ENCODE data around the gene MPG. TPM values are rescaled to one million over a fixed set of nuclear protein-coding genes. Genes with fewer than 3 reads are reported as not detected.

MPG gene
- polyA plus RNA-seq, 1 donor from 2014 or later: 70.9 TPM

GRCh38 chr16:119295-119694, 41.3 kb downstream of the MPG start:
- TF ChIP-seq POLR2AphosphoS5 (IDR thresholded peaks at IDR 0.05) (no peak), TAF1 (IDR thresholded peaks at IDR 0.05; ENCODE audit: low read depth) (no peak), CTCF (IDR thresholded peaks at IDR 0.05; ENCODE audit: poor library complexity, severe bottlenecking) (no peak), REST (IDR thresholded peaks at IDR 0.05; ENCODE audit: borderline replicate concordance) (no peak), EZH2 (IDR thresholded peaks at IDR 0.05; ENCODE audit: borderline replicate concordance, insufficient read depth, low read length, poor library complexity, severe bottlenecking) (no peak), SMC3 (conservative IDR thresholded peaks at IDR 0.05; ENCODE audit: poor library complexity) (no peak), EP300 (conservative IDR thresholded peaks at IDR 0.05; ENCODE audit: poor library complexity, severe bottlenecking) (no peak), MXI1 (conservative IDR thresholded peaks at IDR 0.05; ENCODE audit: poor library complexity, severe bottlenecking) (no peak), RAD21 (conservative IDR thresholded peaks at IDR 0.05) (no peak)
- Histone ChIP-seq H3K4me2 (ENCODE audit: low read length) (no peak overlapping the region), H3K9me2 (ENCODE audit: insufficient read depth, low read length) (no peaks in the 10 kb centered on the region), H3K36me3 (ENCODE audit: insufficient read depth, low read length) (no peaks in the 10 kb centered on the region), H4K20me1 (ENCODE audit: insufficient read depth) (no peaks in the 10 kb centered on the region), H2AFZ (ENCODE audit: low read depth, low read length) (no peak overlapping the region), H3K27ac (ENCODE audit: low read length) (no peak overlapping the region), H3F3A (ENCODE audit: insufficient read depth, low read length, poor library complexity, severe bottlenecking) (no peaks in the 10 kb centered on the region), H3K4me3 (ENCODE audit: low read length) (no peak overlapping the region), H3K79me2 (replicated peaks; ENCODE audit: insufficient read depth, low read length) (no peaks in the 10 kb centered on the region), H3K9me3 (ENCODE audit: low read length) (no peaks in the 10 kb centered on the region), H3K27me3 (ENCODE audit: insufficient read depth, low read depth, low read length) (no peaks in the 10 kb centered on the region), H3K9ac (ENCODE audit: low read length) (no peak overlapping the region)

- H3K9ac ChIP-seq (ENCODE audit: low read length): no peak overlapping the region
- H3K79me2 ChIP-seq (replicated peaks; ENCODE audit: insufficient read depth, low read length): no peaks in the 10 kb centered on the region
- H2AFZ ChIP-seq (ENCODE audit: low read depth, low read length): no peak overlapping the region
- TF ChIP-seq POLR2AphosphoS5 (IDR thresholded peaks at IDR 0.05) (no peak), MXI1 (conservative IDR thresholded peaks at IDR 0.05; ENCODE audit: poor library complexity, severe bottlenecking) (no peak), SMC3 (conservative IDR thresholded peaks at IDR 0.05; ENCODE audit: poor library complexity) (no peak), REST (IDR thresholded peaks at IDR 0.05; ENCODE audit: borderline replicate concordance) (no peak), RAD21 (conservative IDR thresholded peaks at IDR 0.05) (no peak), TAF1 (IDR thresholded peaks at IDR 0.05; ENCODE audit: low read depth) (no peak), CTCF (IDR thresholded peaks at IDR 0.05; ENCODE audit: poor library complexity, severe bottlenecking) (no peak), EP300 (conservative IDR thresholded peaks at IDR 0.05; ENCODE audit: poor library complexity, severe bottlenecking) (no peak), EZH2 (IDR thresholded peaks at IDR 0.05; ENCODE audit: borderline replicate concordance, insufficient read depth, low read length, poor library complexity, severe bottlenecking) (no peak)
- no peaks in the 10 kb centered on the region for H3K9me3 ChIP-seq (ENCODE audit: low read length)
- no peak overlapping the region for H3K4me3 ChIP-seq (ENCODE audit: low read length)
- H3K27me3 ChIP-seq (ENCODE audit: insufficient read depth, low read depth, low read length): no peaks in the 10 kb centered on the region
- no peaks in the 10 kb centered on the region for H4K20me1 ChIP-seq (ENCODE audit: insufficient read depth)
- no peaks in the 10 kb centered on the region for H3F3A ChIP-seq (ENCODE audit: insufficient read depth, low read length, poor library complexity, severe bottlenecking)
- H3K4me2 ChIP-seq (ENCODE audit: low read length): no peak overlapping the region
- no peak overlapping the region for H3K27ac ChIP-seq (ENCODE audit: low read length)
- no peaks in the 10 kb centered on the region for H3K36me3 ChIP-seq (ENCODE audit: insufficient read depth, low read length)
- H3K9me2 ChIP-seq (ENCODE audit: insufficient read depth, low read length): no peaks in the 10 kb centered on the region
These were observed 41.9 kb downstream of the MPG start for GRCh38 chr16:119835-120491.

All from neural cell (in vitro differentiated cells).